HFFc6 (cell line): ENCODE measurements around the gene PPID. TPM values are rescaled to one million over a fixed set of nuclear protein-coding genes. Genes with fewer than 3 reads are reported as not detected.

Source experiments
- DNase-seq: peaks from one replicate; pipeline ENCODE4 v3.0.0-alpha.2; 2018
- H3K27ac Mint-ChIP-seq: 2 replicates; pipeline ENCODE4 v1.8.0; 2020; ENCODE audit warnings: mild to moderate bottlenecking, mixed read lengths
- H3K27me3 Mint-ChIP-seq: 2 replicates; pipeline ENCODE4 v1.8.0; 2021; ENCODE audit warnings: mild to moderate bottlenecking, moderate library complexity, mixed read lengths; ENCODE audit not compliant: insufficient read depth
- H3K36me3 Mint-ChIP-seq: 2 replicates; pipeline ENCODE4 v1.8.0; 2021; ENCODE audit warnings: low read depth, mixed read lengths
- H3K4me1 Mint-ChIP-seq: 2 replicates; pipeline ENCODE4 v1.8.0; 2020; ENCODE audit warnings: low read depth, mixed read lengths
- H3K4me3 Mint-ChIP-seq: 2 replicates; pipeline ENCODE4 v1.8.0; 2020; ENCODE audit warnings: mild to moderate bottlenecking, moderate library complexity, mixed read lengths
- H3K9me3 Mint-ChIP-seq: 2 replicates; pipeline ENCODE4 v1.8.0; 2020; ENCODE audit warnings: mild to moderate bottlenecking, mixed read lengths
- total RNA-seq, 6 experiments: library from RNA; stranded (reverse); fragmentation: NEBNext Ultra II Directional; extraction: Animal tissue kit (Norgen Biotek cat#: 25700); gene quantifications; 2 replicates in 1 of 6; 3 replicates in 5 of 6; pipeline ENCODE4 v1.2.3, GENCODE V29; 2021
- TF ChIP-seq, protein P1 (sequence below): fragments of 200-600 bp; sonication (generic); IDR thresholded peaks from 2 replicates; pipeline ENCODE4 v1.5.0; 2021; ENCODE audit warnings: antibody characterized with exemption, mild to moderate bottlenecking

Gene PPID
- total RNA-seq, 6 experiments from 2014 or later = 23.2 to 30.2 (median 23.9) TPM

DNA sequence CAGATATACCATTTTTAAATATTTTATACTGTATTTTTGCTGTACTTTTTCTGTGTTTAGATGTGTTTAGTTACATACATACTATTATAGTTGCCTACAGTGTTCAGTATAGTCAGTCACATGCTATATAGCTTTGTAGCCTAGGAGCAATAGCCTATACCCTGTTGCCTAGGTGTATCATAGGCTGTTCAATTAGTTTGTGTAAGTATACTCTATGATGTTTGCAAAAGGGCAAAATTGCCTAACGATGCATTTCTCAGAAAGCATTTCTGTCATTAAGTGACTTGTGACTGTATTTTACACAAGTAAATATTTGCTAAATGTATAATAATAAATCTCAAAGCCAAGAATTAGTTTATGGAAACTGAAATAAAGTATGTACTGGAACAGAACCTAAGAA lies 41.6 kb downstream of the PPID start:
- Mint-ChIP-seq H3K27ac (no peak overlapping the region), H3K9me3 (no peaks in the 10 kb centered on the region), H3K4me1 (no peaks in the 10 kb centered on the region), H3K36me3 (peaks cover 4% of the 10 kb centered on the region; the same call in 1 of the 2 replicates), H3K27me3 (no peaks in the 10 kb centered on the region), H3K4me3 (no peak overlapping the region)
- TF ChIP-seq, protein P1, sequence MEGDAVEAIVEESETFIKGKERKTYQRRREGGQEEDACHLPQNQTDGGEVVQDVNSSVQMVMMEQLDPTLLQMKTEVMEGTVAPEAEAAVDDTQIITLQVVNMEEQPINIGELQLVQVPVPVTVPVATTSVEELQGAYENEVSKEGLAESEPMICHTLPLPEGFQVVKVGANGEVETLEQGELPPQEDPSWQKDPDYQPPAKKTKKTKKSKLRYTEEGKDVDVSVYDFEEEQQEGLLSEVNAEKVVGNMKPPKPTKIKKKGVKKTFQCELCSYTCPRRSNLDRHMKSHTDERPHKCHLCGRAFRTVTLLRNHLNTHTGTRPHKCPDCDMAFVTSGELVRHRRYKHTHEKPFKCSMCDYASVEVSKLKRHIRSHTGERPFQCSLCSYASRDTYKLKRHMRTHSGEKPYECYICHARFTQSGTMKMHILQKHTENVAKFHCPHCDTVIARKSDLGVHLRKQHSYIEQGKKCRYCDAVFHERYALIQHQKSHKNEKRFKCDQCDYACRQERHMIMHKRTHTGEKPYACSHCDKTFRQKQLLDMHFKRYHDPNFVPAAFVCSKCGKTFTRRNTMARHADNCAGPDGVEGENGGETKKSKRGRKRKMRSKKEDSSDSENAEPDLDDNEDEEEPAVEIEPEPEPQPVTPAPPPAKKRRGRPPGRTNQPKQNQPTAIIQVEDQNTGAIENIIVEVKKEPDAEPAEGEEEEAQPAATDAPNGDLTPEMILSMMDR = no peak
- DNase-seq = no peak

DNA sequence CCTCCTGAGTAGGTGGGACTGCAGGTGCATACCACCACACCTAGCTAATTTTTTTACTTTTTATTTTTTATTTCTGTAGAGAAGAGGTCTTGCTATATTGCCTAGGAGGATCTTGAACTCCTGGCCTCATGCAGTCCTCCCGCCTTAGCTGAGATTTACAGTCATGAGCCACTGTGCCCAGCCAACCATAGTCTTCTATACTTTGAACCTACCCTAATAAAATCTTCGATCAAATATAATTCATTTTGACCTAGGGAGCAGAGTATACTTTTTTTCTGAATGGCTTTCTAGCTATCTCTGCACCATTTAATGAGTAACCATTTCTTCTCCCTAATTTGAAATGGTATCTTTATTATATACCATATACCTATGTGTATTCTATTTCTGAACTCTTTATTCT lies 44.4 kb downstream of the PPID start:
- Mint-ChIP-seq H3K9me3 (no peaks in the 10 kb centered on the region), H3K36me3 (peaks cover 4% of the 10 kb centered on the region; the same call in 1 of the 2 replicates), H3K27ac (no peak overlapping the region), H3K27me3 (no peaks in the 10 kb centered on the region), H3K4me1 (no peaks in the 10 kb centered on the region), H3K4me3 (no peak overlapping the region)
- no peak for DNase-seq
- TF ChIP-seq, protein P1 = no peak

DNA sequence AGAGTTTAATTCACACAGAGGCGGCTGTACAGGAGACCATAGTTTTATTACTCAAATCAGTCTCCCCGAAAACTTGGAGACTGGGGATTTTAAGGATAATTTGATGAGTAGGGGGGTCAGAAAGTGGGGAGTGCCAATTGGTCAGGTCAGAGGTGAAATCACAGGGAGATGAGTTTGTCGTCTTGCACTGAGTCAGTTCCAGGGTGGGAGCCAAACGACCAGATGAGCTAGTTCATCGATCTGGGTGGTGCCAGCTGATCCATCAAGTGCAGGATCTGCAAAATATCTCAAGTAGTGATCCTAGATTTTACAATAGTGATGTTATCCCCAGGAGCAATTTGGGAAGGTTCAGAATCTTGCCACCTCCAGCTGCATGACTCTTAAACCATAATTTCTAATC lies 47.1 kb downstream of the PPID start:
- DNase-seq = no peak

DNA sequence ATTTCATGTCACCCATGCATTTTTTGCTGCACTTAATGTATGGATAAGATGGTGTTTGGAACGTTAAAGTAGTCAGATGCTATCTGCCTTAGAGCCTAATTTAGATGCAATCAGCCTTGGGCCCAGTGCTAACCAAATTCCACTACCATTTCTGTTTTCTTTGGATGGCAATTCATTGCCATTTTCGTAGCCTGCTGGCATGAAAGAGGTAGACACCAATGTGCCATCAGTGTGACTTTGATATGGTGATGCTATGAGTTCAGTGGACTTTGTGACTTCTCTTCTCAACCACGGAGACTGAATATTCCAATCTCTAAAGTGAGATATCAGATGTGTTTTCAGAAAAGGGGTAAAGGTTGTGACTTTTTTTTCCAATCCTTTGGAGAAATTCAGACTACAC lies 49.6 kb downstream of the PPID start:
- TF ChIP-seq, protein P1 = no peak
- H3K36me3 Mint-ChIP-seq = no peaks in the 10 kb centered on the region
- peaks cover 5% of the 10 kb centered on the region; the same call in 1 of the 2 replicates for H3K27me3 Mint-ChIP-seq
- H3K9me3 Mint-ChIP-seq = no peaks in the 10 kb centered on the region
- DNase-seq = no peak
- peaks cover 16% of the 10 kb centered on the region for H3K4me1 Mint-ChIP-seq
- no peak overlapping the region for H3K4me3 Mint-ChIP-seq
- no peak overlapping the region for H3K27ac Mint-ChIP-seq

More for the DNA sequence above, 47.1 kb downstream of the PPID start:
- no peaks in the 10 kb centered on the region for H3K9me3 Mint-ChIP-seq
- H3K36me3 Mint-ChIP-seq = peaks cover 4% of the 10 kb centered on the region; the same call in 1 of the 2 replicates
- no peak overlapping the region for H3K27ac Mint-ChIP-seq
- no peak overlapping the region for H3K4me3 Mint-ChIP-seq
- H3K27me3 Mint-ChIP-seq = peaks cover 5% of the 10 kb centered on the region; the same call in 1 of the 2 replicates
- TF ChIP-seq, protein P1 = no peak
- H3K4me1 Mint-ChIP-seq = peaks cover 6% of the 10 kb centered on the region

DNA sequence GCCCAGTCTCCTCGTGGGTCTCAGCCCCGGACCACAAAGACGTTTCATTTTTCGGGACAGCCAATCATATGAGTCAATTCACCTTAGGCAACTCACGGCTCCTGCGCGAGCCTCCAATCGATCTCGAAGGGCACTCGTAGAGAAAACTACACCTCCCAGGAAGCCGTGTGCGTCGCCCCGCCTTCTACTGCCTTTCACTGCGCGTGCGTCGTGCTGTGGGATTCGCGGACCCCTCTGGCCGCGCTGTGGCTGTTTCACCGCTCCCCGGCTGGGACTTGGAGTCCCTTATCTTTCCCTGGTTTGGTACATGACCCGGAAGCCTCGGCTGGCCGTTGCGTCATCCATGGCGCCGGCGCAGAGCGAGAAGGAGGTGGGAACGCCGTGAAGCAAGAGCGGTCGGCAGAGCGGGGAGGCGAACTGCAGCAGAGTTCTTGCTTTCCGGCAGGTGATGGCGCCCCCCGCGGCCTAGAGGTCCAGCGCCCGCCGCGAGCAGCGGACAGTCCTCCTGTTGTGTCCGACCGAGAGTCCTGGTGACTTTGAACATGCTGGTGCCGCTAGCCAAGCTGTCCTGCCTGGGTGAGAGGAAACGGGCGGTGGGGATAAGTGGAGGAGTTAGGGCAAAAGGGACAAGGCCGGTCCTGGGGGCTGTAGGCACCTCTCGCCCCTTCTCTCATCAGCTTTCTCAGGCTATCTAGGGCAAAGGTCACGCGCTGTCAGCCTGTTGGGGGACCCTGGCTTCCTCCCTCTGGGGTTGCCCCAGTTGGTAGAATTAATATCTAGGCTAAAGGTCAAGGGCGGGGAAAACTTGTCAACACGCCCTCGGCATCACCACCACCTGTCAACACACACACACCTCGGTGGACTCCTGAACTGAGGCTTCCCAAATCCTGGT lies 51.0 kb downstream of the PPID start, which contains the start of gene ETFDH:
TSS of gene ETFDH (plus strand) at position 382 of the 892 bp plus-strand sequence. CDS start at position 543, 161 bp downstream.
- H3K27ac Mint-ChIP-seq = peak within 1 kb of the TSS; percentile 93
- peak; percentile 100 for DNase-seq
- peaks cover 5% of the 10 kb centered on the region; the same call in 1 of the 2 replicates for H3K27me3 Mint-ChIP-seq
- H3K4me3 Mint-ChIP-seq = peak within 1 kb of the TSS; percentile 88
- peaks cover 4% of the 10 kb centered on the region for H3K36me3 Mint-ChIP-seq
- no peaks in the 10 kb centered on the region for H3K9me3 Mint-ChIP-seq
- TF ChIP-seq, protein P1 = peak; percentile 84
- peaks cover 22% of the 10 kb centered on the region for H3K4me1 Mint-ChIP-seq
